Measurements from ENCODE around the gene KRTAP9-7. TPM values are rescaled to one million over a fixed set of nuclear protein-coding genes. Genes with fewer than 3 reads are reported as not detected.

KRTAP9-7 gene, protein sequence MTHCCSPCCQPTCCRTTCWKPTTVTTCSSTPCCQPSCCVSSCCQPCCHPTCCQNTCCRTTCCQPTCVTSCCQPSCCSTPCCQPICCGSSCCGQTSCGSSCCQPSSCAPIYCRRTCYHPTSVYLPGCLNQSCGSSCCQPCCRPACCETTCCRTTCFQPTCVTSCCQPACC
- total RNA-seq = not detected

GRCh38 chr17:41275648-41276190, at the start of gene KRTAP9-7:
Gene KRTAP9-7 (plus strand): TSS chr17:41275698. CDS start chr17:41275698, 0 bp downstream.

DNA sequence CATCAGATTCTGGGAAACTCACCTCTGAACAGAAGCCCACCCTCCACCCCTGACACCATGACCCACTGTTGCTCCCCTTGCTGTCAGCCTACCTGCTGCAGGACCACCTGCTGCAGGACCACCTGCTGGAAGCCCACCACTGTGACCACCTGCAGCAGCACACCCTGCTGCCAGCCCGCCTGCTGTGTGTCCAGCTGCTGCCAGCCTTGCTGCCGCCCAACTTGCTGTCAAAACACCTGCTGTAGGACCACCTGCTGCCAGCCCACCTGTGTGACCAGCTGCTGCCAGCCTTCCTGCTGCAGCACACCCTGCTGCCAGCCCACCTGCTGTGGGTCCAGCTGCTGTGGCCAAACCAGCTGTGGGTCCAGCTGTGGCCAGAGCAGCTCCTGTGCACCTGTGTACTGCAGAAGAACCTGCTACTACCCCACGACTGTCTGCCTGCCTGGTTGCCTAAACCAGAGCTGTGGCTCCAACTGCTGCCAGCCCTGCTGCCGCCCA, 48.9 kb upstream of the KRTAP9-7 start, which contains the start of gene KRTAP9-2:
KRTAP9-2 (plus strand) TSS at position 51 of the 498 bp plus-strand sequence; CDS start at position 58, 7 bp downstream.

DNA sequence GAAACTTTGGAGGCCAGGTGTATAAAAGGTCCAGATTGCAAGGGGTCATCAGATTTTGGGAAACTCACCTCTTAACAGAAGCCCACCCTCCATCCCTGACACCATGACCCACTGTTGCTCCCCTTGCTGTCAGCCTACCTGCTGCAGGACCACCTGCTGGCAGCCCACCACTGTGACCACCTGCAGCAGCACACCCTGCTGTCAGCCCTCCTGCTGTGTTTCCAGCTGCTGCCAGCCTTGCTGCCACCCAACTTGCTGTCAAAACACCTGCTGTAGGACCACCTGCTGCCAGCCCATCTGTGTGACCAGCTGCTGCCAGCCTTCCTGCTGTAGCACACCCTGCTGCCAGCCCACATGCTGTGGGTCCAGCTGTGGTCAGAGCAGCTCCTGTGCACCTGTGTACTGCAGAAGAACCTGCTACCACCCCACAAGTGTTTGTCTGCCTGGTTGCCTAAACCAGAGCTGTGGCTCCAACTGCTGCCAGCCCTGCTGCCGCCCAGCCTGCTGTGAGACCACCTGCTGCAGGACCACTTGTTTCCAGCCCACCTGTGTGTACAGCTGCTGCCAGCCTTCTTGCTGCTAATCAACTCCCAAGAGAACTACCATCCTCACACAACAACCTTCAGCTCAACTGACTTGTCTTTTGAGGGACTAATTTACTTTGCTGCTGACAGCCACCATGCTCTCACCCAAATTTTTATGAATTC, 42.9 kb upstream of the KRTAP9-7 start, which contains the start of gene KRTAP9-3:
KRTAP9-3 (plus strand) TSS at position 51 of the 707 bp plus-strand sequence; CDS start at position 104, 53 bp downstream.

GRCh38 chr17:41237949-41238437, 37.5 kb upstream of the KRTAP9-7 start, which contains the start of gene KRTAP9-8:
Gene KRTAP9-8 (plus strand): TSS chr17:41237999. CDS start chr17:41238052, 53 bp downstream.

DNA sequence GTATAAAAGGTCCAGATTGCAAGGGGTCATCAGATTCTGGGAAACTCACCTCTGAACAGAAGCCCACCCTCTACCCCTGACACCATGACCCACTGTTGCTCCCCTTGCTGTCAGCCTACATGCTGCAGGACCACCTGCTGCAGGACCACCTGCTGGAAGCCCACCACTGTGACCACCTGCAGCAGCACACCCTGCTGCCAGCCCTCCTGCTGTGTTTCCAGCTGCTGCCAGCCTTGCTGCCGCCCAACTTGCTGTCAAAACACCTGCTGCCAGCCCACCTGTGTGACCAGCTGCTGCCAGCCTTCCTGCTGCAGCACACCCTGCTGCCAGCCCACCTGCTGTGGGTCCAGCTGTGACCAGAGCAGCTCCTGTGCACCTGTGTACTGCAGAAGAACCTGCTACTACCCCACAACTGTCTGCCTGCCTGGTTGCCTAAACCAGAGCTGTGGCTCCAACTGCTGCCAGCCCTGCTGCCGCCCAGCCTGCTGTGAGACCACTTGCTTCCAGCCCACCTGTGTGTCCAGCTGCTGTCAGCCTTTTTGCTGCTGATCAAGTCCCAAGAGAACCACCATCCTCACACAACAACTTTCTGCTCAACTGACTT, 25.8 kb upstream of the KRTAP9-7 start, which contains the start of gene KRTAP9-4:
KRTAP9-4 (plus strand) TSS at position 51 of the 604 bp plus-strand sequence; CDS start at position 85, 34 bp downstream.

GRCh38 chr17:41255381-41256290, 19.9 kb upstream of the KRTAP9-7 start, which contains the start of gene KRTAP9-9:
Gene KRTAP9-9 (plus strand): TSS chr17:41255384.

DNA sequence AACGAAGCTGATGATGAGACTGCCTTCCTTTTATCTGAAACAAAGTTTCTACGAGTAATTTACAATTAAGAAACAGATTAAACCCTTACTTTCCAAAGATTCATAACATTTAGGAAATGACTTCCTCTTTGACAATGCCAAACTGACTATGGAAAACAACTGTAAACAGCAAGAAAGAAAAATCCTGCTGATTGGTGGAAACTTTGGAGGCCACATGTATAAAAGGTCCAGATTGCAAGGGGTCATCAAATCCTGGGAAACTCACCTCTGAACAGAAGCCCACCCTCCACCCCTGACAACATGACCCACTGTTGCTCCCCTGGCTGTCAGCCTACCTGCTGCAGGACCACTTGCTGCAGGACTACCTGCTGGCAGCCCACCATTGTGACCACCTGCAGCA, 10.4 kb upstream of the KRTAP9-7 start, which contains the start of gene KRTAP9-6:
KRTAP9-6 (plus strand) TSS at position 301 of the 400 bp plus-strand sequence; CDS start at position 301, 0 bp downstream.

DNA sequence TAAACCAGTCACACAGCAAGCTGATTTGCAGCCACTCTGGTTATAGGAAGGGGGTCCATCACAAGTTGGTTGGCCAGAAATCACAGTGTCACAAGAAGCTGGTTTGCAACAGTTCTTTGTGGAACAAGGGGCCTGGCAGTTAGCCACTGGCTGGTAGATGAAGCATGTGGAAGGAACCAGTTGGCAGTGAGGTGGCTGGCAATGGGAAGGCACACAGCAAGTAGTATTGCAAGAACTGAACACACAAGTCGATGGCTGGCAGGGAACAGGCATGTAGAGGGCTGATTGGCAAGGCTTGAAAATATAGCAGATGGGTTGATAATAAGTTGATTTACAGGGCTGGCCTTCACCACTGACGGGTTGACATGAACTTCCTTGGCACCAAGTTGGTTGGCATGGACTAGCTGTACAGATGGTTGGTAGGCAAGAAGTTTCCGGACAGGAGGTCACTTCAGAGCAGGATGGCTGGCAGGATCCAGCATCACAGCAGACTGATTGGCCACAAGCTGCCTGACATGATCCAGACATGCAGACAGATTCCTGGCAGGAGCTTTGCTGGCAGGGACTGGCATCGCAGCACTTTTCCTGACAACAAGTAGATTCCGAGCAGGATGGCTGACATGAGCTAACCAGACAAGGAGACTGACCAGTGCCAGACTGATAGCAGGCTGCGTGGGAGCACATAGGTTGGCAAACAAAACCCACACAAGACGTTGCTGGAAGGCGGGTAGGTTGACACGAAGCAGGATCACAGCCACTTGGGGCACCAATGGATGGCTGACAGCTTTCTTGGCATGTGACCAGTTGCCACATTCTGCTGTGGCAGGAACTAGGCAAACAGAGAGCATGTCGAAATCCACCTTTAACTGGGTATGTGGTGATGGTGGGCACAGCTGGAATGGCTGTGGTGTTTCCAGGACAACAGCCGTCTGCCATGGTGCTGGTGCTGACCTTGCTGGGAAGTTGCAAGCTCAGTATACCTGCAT, 26.7 kb downstream of the KRTAP9-7 start, which contains the start of gene KRTAP29-1:
KRTAP29-1 (minus strand) TSS at position 936 of the 986 bp plus-strand sequence; CDS start at position 936, 0 bp downstream.

DNA sequence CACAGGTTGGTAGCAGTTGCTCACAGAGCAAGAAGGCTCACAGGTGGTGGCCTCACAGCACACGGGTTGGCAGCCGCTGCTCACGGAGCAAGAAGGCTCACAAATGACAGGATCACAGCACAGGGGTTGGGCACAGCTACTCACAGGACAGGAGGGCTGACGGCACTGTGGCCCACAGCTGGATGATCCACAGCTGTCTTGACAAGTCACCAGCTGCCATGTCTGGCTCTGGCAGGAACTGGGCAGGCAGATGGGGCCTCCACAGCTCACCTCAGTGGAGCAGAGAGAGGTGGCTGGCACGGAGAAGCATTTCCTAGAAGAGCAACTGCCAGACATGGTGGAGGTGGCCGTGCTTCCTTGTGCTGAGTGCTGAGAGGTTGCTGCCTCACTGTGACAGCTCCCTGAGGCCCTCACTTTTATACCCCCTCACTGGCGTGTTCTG, 33.4 kb downstream of the KRTAP9-7 start, which contains the start of gene KRTAP16-1:
KRTAP16-1 (minus strand) TSS at position 392 of the 442 bp plus-strand sequence; CDS start at position 336, 56 bp downstream.

GRCh38 chr17:41315204-41315794, 39.8 kb downstream of the KRTAP9-7 start, which contains the start of gene KRTAP17-1:
Gene KRTAP17-1 (minus strand): TSS chr17:41315710. CDS start chr17:41315650, 60 bp downstream.

Small RNAs within 50 kb of the gene (small RNA-seq; reads per million reads assigned to genes)
- gene KRTAP9-10P = 0 reads per million in 2 donors

Other genes with a start within 250 kb of the KRTAP9-7 start
- gene KRTAP1-5, start 248.5 kb upstream of the KRTAP9-7 start, total RNA-seq = not detected
- gene KRTAP1-4, start 245.5 kb upstream of the KRTAP9-7 start, total RNA-seq = not detected
- gene KRTAP1-3, start 240.8 kb upstream of the KRTAP9-7 start, total RNA-seq = not detected
- gene KRTAP1-1, start 234.2 kb upstream of the KRTAP9-7 start, total RNA-seq = not detected
- not detected for gene KRTAP2-1, start 228.4 kb upstream of the KRTAP9-7 start, total RNA-seq
- gene KRTAP2-2, start 220.5 kb upstream of the KRTAP9-7 start, total RNA-seq = not detected
- not detected for gene KRTAP2-3, start 215.6 kb upstream of the KRTAP9-7 start, total RNA-seq
- gene KRTAP2-4, start 209.8 kb upstream of the KRTAP9-7 start, total RNA-seq = not detected
- not detected for gene KRTAP4-7, start 191.5 kb upstream of the KRTAP9-7 start, total RNA-seq
- not detected for gene KRTAP4-8, start 177.6 kb upstream of the KRTAP9-7 start, total RNA-seq
- gene KRTAP4-16, start 173.5 kb upstream of the KRTAP9-7 start, total RNA-seq = not detected
- not detected for gene KRTAP4-9, start 170.3 kb upstream of the KRTAP9-7 start, total RNA-seq
- gene KRTAP4-11, start 157.3 kb upstream of the KRTAP9-7 start, total RNA-seq = not detected
- not detected for gene KRTAP4-12, start 151.5 kb upstream of the KRTAP9-7 start, total RNA-seq
- gene KRTAP4-6, start 135.2 kb upstream of the KRTAP9-7 start, total RNA-seq = not detected
- gene KRTAP4-5, start 125.9 kb upstream of the KRTAP9-7 start, total RNA-seq = not detected
- not detected for gene KRTAP4-4, start 115.0 kb upstream of the KRTAP9-7 start, total RNA-seq
- gene KRTAP4-3, start 107.5 kb upstream of the KRTAP9-7 start, total RNA-seq = not detected
- gene KRTAP4-2, start 97.5 kb upstream of the KRTAP9-7 start, total RNA-seq = not detected
- not detected for gene KRTAP4-1, start 90.8 kb upstream of the KRTAP9-7 start, total RNA-seq
- gene KRTAP9-1, start 85.8 kb upstream of the KRTAP9-7 start, total RNA-seq = not detected
- not detected for gene KRTAP9-2, start 49.0 kb upstream of the KRTAP9-7 start, total RNA-seq
- gene KRTAP9-3, start 43.2 kb upstream of the KRTAP9-7 start, total RNA-seq = not detected
- not detected for gene KRTAP9-8, start 37.7 kb upstream of the KRTAP9-7 start, total RNA-seq
- gene KRTAP9-4, start 26.0 kb upstream of the KRTAP9-7 start, total RNA-seq = not detected
- gene KRTAP9-9, start 20.3 kb upstream of the KRTAP9-7 start, total RNA-seq = not detected
- gene KRTAP9-6, start 10.3 kb upstream of the KRTAP9-7 start, total RNA-seq = not detected
- gene KRTAP29-1, start 27.2 kb downstream of the KRTAP9-7 start, total RNA-seq = not detected
- not detected for gene KRTAP16-1, start 33.6 kb downstream of the KRTAP9-7 start, total RNA-seq
- not detected for gene KRTAP17-1, start 40.0 kb downstream of the KRTAP9-7 start, total RNA-seq
- not detected for gene KRT33A, start 75.1 kb downstream of the KRTAP9-7 start, total RNA-seq
- not detected for gene KRT33B, start 94.1 kb downstream of the KRTAP9-7 start, total RNA-seq
- gene KRT34, start 106.6 kb downstream of the KRTAP9-7 start, total RNA-seq = not detected
- not detected for gene KRT31, start 121.9 kb downstream of the KRTAP9-7 start, total RNA-seq
- gene KRT37, start 148.9 kb downstream of the KRTAP9-7 start, total RNA-seq = not detected
- gene KRT38, start 165.3 kb downstream of the KRTAP9-7 start, total RNA-seq = not detected
- not detected for gene KRT32, start 191.7 kb downstream of the KRTAP9-7 start, total RNA-seq
- gene KRT35, start 205.5 kb downstream of the KRTAP9-7 start, total RNA-seq = not detected
- not detected for gene KRT36, start 214.2 kb downstream of the KRTAP9-7 start, total RNA-seq
- not detected for gene KRT13, start 229.9 kb downstream of the KRTAP9-7 start, total RNA-seq
- gene KRT15, start 243.2 kb downstream of the KRTAP9-7 start, total RNA-seq = not detected

Data from melanocyte of skin (primary cell).